ENCODE results near the gene STPG2. TPM values are rescaled to one million over a fixed set of nuclear protein-coding genes. Genes with fewer than 3 reads are reported as not detected.

Gene STPG2
- total RNA-seq, 1 donor from 2014 or later = not detected

- no peaks in the 10 kb centered on the region for H3K27me3 ChIP-seq (ENCODE audit: low read depth)
- intact Hi-C loops (cut with micrococcal nuclease) = no loop called here
- H3K36me3 ChIP-seq = no peaks in the 10 kb centered on the region
- H3K4me1 ChIP-seq = no peaks in the 10 kb centered on the region
- no peak for TF ChIP-seq CTCF (IDR thresholded peaks at IDR 0.05; ENCODE audit: borderline replicate concordance)
- no peak overlapping the region for H3K4me3 ChIP-seq
- no peak for DNase-seq
- no peak overlapping the region for H3K27ac ChIP-seq (replicated peaks)
- H3K9me3 ChIP-seq (replicated peaks) = peaks cover 22% of the 10 kb centered on the region
Measured at GRCh38 chr4:97530676-97531075, 612.6 kb downstream of the STPG2 start.

GRCh38 chr4:97525236-97525635 lies 618.0 kb downstream of the STPG2 start:
- Histone ChIP-seq H3K4me1 (no peaks in the 10 kb centered on the region), H3K36me3 (no peaks in the 10 kb centered on the region), H3K27ac (replicated peaks) (no peak overlapping the region), H3K9me3 (replicated peaks) (peaks cover 22% of the 10 kb centered on the region), H3K27me3 (ENCODE audit: low read depth) (no peaks in the 10 kb centered on the region), H3K4me3 (no peak overlapping the region)
- TF ChIP-seq CTCF (IDR thresholded peaks at IDR 0.05; ENCODE audit: borderline replicate concordance) = no peak
- no peak for DNase-seq
- intact Hi-C loops (cut with micrococcal nuclease) = no loop called here

- no peaks in the 10 kb centered on the region for H3K27me3 ChIP-seq (ENCODE audit: low read depth)
- no peaks in the 10 kb centered on the region for H3K36me3 ChIP-seq
- H3K4me1 ChIP-seq = no peaks in the 10 kb centered on the region
- no peak for TF ChIP-seq CTCF (IDR thresholded peaks at IDR 0.05; ENCODE audit: borderline replicate concordance)
- DNase-seq = no peak
- intact Hi-C loops (cut with micrococcal nuclease) = no loop called here
- no peaks in the 10 kb centered on the region for H3K9me3 ChIP-seq (replicated peaks)
- no peak overlapping the region for H3K4me3 ChIP-seq
- no peak overlapping the region for H3K27ac ChIP-seq (replicated peaks)
Measured at GRCh38 chr4:97517939-97518338, 625.3 kb downstream of the STPG2 start.

GRCh38 chr4:97513917-97514316 lies 629.4 kb downstream of the STPG2 start:
- Histone ChIP-seq H3K27me3 (ENCODE audit: low read depth) (no peaks in the 10 kb centered on the region), H3K36me3 (no peaks in the 10 kb centered on the region), H3K4me3 (no peak overlapping the region), H3K9me3 (replicated peaks) (no peaks in the 10 kb centered on the region), H3K4me1 (no peaks in the 10 kb centered on the region), H3K27ac (replicated peaks) (no peak overlapping the region)
- intact Hi-C loops (cut with micrococcal nuclease) = no loop called here
- TF ChIP-seq CTCF (IDR thresholded peaks at IDR 0.05; ENCODE audit: borderline replicate concordance) = no peak
- DNase-seq = no peak

Other genes with a start within 250 kb of the STPG2 start
- gene RAP1GDS1, start 117.9 kb upstream of the STPG2 start, total RNA-seq = 11.1 TPM